ENCODE results near the gene CHRDL2. TPM values are rescaled to one million over a fixed set of nuclear protein-coding genes. Genes with fewer than 3 reads are reported as not detected.

CHRDL2 gene
- total RNA-seq, 3 donors from 2014 or later: 4.2 TPM; not detected in 2

DNA sequence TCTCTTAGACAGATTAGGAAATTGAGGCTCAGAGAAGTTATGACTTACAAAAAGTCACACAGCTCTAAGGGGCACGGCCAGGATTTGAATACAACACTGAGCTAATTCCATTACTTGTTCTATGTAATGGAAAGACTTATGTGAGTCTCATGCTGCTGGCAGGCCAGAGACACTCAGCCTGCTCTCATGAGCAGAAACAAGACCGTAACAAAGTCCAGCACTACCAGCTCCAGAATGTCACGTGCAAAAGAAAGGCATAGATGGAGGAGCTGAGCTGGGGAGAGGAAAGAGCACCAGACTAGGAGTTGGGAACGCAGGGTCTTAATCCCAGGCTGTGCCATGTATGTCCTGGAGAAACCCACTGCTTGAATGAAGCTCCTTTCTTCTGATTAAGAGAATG is 1.8 kb downstream of the CHRDL2 start:
- no peak overlapping the region for H3K27ac ChIP-seq
- H3K27me3 ChIP-seq: peaks cover 5 to 42% of the 10 kb centered on the region in 2 donors
- TF ChIP-seq, protein P1, sequence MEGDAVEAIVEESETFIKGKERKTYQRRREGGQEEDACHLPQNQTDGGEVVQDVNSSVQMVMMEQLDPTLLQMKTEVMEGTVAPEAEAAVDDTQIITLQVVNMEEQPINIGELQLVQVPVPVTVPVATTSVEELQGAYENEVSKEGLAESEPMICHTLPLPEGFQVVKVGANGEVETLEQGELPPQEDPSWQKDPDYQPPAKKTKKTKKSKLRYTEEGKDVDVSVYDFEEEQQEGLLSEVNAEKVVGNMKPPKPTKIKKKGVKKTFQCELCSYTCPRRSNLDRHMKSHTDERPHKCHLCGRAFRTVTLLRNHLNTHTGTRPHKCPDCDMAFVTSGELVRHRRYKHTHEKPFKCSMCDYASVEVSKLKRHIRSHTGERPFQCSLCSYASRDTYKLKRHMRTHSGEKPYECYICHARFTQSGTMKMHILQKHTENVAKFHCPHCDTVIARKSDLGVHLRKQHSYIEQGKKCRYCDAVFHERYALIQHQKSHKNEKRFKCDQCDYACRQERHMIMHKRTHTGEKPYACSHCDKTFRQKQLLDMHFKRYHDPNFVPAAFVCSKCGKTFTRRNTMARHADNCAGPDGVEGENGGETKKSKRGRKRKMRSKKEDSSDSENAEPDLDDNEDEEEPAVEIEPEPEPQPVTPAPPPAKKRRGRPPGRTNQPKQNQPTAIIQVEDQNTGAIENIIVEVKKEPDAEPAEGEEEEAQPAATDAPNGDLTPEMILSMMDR (IDR thresholded peaks at IDR 0.05): no peak
- TF ChIP-seq POLR2A (IDR thresholded peaks at IDR 0.05): no peak
- no peak for TF ChIP-seq POLR2AphosphoS5 (IDR thresholded peaks at IDR 0.05)
- intact Hi-C loops (cut with DNase I; ENCODE audit: low total_unique reads): no loop called here
- no peak for DNase-seq (ENCODE audit: low spot score in 2 of 2)
- H3K4me1 ChIP-seq: peaks cover 0 to 3% of the 10 kb centered on the region in 2 donors
- H3K36me3 ChIP-seq: no peaks in the 10 kb centered on the region
- no peak overlapping the region for H3K4me3 ChIP-seq
- H3K9me3 ChIP-seq: no peaks in the 10 kb centered on the region

DNA sequence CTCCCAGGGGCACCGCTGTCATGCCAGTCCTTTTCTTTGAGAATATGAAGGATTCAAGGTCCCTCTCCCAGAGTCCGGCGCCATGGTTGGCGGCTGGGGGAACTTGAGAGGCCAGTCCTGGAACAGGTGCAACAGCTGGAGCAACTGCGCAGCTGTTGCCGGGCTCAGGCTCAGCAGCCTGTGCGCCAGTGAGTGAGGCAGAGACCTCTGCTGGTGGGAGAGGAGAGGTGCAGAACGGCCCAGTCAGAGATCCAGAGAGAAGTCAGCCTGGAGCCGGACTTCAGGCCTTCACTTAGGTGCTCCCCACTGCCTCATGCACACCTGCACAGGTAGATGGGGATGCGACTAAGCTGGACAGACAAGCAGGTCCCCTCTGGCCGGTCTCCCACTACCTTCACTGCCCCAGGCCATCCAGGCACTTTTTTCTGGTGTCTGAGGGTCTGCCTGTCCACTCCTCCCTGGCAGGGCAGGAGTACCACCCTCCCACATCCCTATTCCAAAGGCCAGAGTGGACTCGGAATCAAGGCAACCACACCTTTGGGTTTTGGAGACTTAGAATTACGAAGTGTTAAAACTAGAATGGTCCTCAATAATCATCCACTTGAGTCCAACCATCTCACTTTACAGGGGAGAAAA is 4.6 kb downstream of the CHRDL2 start:
- Histone ChIP-seq H3K9me3 (no peaks in the 10 kb centered on the region), H3K27me3 (peaks cover 3 to 19% of the 10 kb centered on the region in 2 donors), H3K27ac (no peak overlapping the region), H3K4me3 (no peak overlapping the region), H3K4me1 (peaks cover 0 to 3% of the 10 kb centered on the region in 2 donors), H3K36me3 (no peaks in the 10 kb centered on the region)
- intact Hi-C loops (cut with DNase I; ENCODE audit: low total_unique reads): no loop called here
- peak; percentile 54 to 71 for DNase-seq (ENCODE audit: low spot score in 2 of 2)
- TF ChIP-seq POLR2AphosphoS5 (IDR thresholded peaks at IDR 0.05) (no peak), POLR2A (IDR thresholded peaks at IDR 0.05) (no peak)
- TF ChIP-seq, protein P1 (IDR thresholded peaks at IDR 0.05): peak; percentile 49 to 91 (median 90)

DNA sequence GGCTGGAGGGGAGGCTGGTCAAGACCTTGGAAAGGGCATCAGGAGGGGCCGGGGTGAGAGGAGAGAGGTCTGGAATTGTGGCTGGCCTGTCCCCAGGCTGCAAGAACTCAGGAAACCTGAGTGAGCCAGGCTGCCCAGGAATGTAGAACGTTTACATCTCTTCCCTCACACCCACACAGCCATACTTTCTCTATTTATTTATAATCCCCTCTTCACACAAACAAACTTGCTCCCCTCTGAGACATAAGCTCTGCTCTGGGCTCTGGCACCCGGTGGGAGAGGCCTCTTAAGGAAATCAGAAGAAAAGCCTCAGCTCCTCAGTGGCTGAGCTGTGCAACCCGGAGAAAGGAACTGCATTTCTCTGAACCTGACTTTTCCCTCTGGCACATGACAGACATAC is 5.5 kb downstream of the CHRDL2 start:
- Histone ChIP-seq H3K36me3 (no peaks in the 10 kb centered on the region), H3K27me3 (peaks cover 0 to 12% of the 10 kb centered on the region in 2 donors), H3K4me1 (peaks cover 0 to 3% of the 10 kb centered on the region in 2 donors), H3K9me3 (no peaks in the 10 kb centered on the region), H3K4me3 (no peak overlapping the region), H3K27ac (no peak overlapping the region)
- intact Hi-C loops (cut with DNase I; ENCODE audit: low total_unique reads): no loop called here
- TF ChIP-seq POLR2A (IDR thresholded peaks at IDR 0.05) (no peak), POLR2AphosphoS5 (IDR thresholded peaks at IDR 0.05) (no peak)
- TF ChIP-seq, protein P1 (IDR thresholded peaks at IDR 0.05): no peak
- no peak for DNase-seq (ENCODE audit: low spot score in 2 of 2)

DNA sequence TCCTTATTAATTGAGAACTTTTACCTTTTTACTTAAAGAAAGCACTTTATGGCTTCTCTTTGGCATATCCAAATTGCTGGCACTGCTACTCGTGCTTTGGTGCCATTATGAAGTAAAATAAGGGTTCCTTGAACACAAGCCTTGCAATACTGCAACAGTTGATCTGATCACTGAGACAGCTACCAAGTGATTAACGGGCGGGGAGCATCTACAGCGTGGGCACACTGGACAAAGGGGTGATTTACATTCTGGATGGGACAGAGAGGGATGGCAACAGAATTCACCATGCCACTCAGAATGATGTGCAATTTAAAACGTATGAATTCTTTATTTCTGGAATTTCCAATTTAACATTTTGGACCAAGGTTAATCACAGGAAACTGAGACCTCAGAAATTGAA is 7.7 kb downstream of the CHRDL2 start:
- Histone ChIP-seq H3K4me1 (peaks cover 0 to 3% of the 10 kb centered on the region in 2 donors), H3K9me3 (no peaks in the 10 kb centered on the region), H3K27ac (no peak overlapping the region), H3K36me3 (no peaks in the 10 kb centered on the region), H3K27me3 (no peaks in the 10 kb centered on the region), H3K4me3 (no peak overlapping the region)
- TF ChIP-seq POLR2AphosphoS5 (IDR thresholded peaks at IDR 0.05): no peak
- TF ChIP-seq POLR2A (IDR thresholded peaks at IDR 0.05): no peak
- TF ChIP-seq, protein P1 (IDR thresholded peaks at IDR 0.05): no peak
- no peak for DNase-seq (ENCODE audit: low spot score in 2 of 2)
- intact Hi-C loops (cut with DNase I; ENCODE audit: low total_unique reads): no loop called here

DNA sequence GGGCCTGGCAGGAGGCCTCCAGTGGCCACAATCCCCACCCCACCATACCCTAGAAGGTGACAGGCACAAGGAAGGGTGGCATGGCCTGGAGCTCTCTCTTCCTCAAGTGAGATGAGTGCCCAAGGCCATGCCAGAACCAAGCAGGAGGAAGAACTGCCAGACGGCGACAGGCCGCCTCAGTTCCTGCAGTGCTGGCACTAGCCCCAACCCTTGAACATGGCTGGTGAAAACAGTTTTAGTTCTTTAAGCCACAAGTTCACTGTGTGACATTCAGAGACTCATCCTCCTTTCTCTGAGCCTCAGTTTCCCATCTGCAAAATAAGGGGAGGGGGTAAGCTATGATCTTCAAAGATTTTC is 9.8 kb downstream of the CHRDL2 start:
- no peak for DNase-seq (ENCODE audit: low spot score in 2 of 2)
- no peaks in the 10 kb centered on the region for H3K9me3 ChIP-seq
- no peaks in the 10 kb centered on the region for H3K27me3 ChIP-seq
- H3K27ac ChIP-seq: peak overlapping the region; percentile 50 to 82
- TF ChIP-seq, protein P1 (IDR thresholded peaks at IDR 0.05): no peak
- no peak for TF ChIP-seq POLR2AphosphoS5 (IDR thresholded peaks at IDR 0.05)
- no peak for TF ChIP-seq POLR2A (IDR thresholded peaks at IDR 0.05)
- no peak overlapping the region for H3K4me3 ChIP-seq
- H3K4me1 ChIP-seq: peaks cover 0 to 3% of the 10 kb centered on the region in 2 donors
- H3K36me3 ChIP-seq: no peaks in the 10 kb centered on the region
- intact Hi-C loops (cut with DNase I; ENCODE audit: low total_unique reads): no loop called here

Measured in breast epithelium (tissue), 4 donors.